IMR-90 (cell line): ENCODE measurements around the gene ATP2A3.

Experiments used
- BHLHE40 ChIP-seq: fragments of 150-350 bp; IDR thresholded peaks from 2 replicates; pipeline ENCODE4 v1.6.1; 2016; ENCODE audit warnings: mild to moderate bottlenecking, low read depth, low read length
- CEBPB ChIP-seq: IDR thresholded peaks from 2 replicates; pipeline ENCODE4 v1.6.1; 2012; ENCODE audit warnings: low read depth, low read length, improper control_type of control experiment
- CHD1 ChIP-seq: IDR thresholded peaks from 2 replicates; pipeline ENCODE4 v1.6.1; 2012; ENCODE audit warnings: low read depth, low read length, improper control_type of control experiment
- MAFK ChIP-seq: IDR thresholded peaks from 2 replicates; pipeline ENCODE4 v1.6.1; 2012; ENCODE audit warnings: low read depth, low read length, improper control_type of control experiment
- MAZ ChIP-seq: IDR thresholded peaks from 2 replicates; pipeline ENCODE4 v1.6.1; 2012; ENCODE audit warnings: low read depth, mild to moderate bottlenecking, low read length, improper control_type of control experiment, moderate library complexity, borderline replicate concordance
- MXI1 ChIP-seq: IDR thresholded peaks from 2 replicates; pipeline ENCODE4 v1.6.1; 2012; ENCODE audit warnings: low read depth, mild to moderate bottlenecking, low read length, moderate library complexity, borderline replicate concordance
- POLR2A ChIP-seq: IDR thresholded peaks from 2 replicates; pipeline ENCODE4 v1.6.1; 2012; ENCODE audit warnings: mild to moderate bottlenecking, low read depth, low read length
- RAD21 ChIP-seq: IDR thresholded peaks from 2 replicates; pipeline ENCODE4 v1.6.1; 2012; ENCODE audit warnings: low read length, improper control_type of control experiment
- RCOR1 ChIP-seq: IDR thresholded peaks from 2 replicates; pipeline ENCODE4 v1.6.1; 2012; ENCODE audit warnings: mild to moderate bottlenecking, low read length, improper control_type of control experiment; ENCODE audit not compliant: insufficient replicate concordance
- RFX5 ChIP-seq: IDR thresholded peaks from 2 replicates; pipeline ENCODE4 v1.8.0; 2012; ENCODE audit warnings: low read depth, mild to moderate bottlenecking, low read length, moderate library complexity
- SMC3 ChIP-seq: fragments of 150-350 bp; IDR thresholded peaks from 2 replicates; pipeline ENCODE4 v1.6.1; 2016; ENCODE audit warnings: low read depth, mild to moderate bottlenecking, antibody characterized with exemption, low read length, moderate library complexity
- TF ChIP-seq, protein P1 (sequence below): conservative IDR thresholded peaks from 2 replicates; pipeline ENCODE4 v1.5.1; 2012; ENCODE audit warnings: mild to moderate bottlenecking, low read depth, low read length, improper control_type of control experiment
- TF ChIP-seq, protein P2 (sequence below): fragments of 150-350 bp; IDR thresholded peaks from 2 replicates; pipeline ENCODE4 v1.6.1; 2017; ENCODE audit warnings: mild to moderate bottlenecking, antibody characterized with exemption, low read length, low read depth

GRCh38 chr17:3875317-3875716 is 88.9 kb downstream of the ATP2A3 start:
- TF ChIP-seq, protein P1, sequence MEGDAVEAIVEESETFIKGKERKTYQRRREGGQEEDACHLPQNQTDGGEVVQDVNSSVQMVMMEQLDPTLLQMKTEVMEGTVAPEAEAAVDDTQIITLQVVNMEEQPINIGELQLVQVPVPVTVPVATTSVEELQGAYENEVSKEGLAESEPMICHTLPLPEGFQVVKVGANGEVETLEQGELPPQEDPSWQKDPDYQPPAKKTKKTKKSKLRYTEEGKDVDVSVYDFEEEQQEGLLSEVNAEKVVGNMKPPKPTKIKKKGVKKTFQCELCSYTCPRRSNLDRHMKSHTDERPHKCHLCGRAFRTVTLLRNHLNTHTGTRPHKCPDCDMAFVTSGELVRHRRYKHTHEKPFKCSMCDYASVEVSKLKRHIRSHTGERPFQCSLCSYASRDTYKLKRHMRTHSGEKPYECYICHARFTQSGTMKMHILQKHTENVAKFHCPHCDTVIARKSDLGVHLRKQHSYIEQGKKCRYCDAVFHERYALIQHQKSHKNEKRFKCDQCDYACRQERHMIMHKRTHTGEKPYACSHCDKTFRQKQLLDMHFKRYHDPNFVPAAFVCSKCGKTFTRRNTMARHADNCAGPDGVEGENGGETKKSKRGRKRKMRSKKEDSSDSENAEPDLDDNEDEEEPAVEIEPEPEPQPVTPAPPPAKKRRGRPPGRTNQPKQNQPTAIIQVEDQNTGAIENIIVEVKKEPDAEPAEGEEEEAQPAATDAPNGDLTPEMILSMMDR, result no peak
- TF ChIP-seq POLR2A (no peak), RAD21 (no peak), RCOR1 (no peak), RFX5 (no peak), MXI1 (no peak), CEBPB (no peak), BHLHE40 (no peak), MAFK (no peak), SMC3 (no peak), MAZ (no peak), CHD1 (no peak)
- TF ChIP-seq, protein P2, sequence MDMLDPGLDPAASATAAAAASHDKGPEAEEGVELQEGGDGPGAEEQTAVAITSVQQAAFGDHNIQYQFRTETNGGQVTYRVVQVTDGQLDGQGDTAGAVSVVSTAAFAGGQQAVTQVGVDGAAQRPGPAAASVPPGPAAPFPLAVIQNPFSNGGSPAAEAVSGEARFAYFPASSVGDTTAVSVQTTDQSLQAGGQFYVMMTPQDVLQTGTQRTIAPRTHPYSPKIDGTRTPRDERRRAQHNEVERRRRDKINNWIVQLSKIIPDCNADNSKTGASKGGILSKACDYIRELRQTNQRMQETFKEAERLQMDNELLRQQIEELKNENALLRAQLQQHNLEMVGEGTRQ, result no peak
